ENCODE data around the gene SDF4.

The SDF4 gene

DNA sequence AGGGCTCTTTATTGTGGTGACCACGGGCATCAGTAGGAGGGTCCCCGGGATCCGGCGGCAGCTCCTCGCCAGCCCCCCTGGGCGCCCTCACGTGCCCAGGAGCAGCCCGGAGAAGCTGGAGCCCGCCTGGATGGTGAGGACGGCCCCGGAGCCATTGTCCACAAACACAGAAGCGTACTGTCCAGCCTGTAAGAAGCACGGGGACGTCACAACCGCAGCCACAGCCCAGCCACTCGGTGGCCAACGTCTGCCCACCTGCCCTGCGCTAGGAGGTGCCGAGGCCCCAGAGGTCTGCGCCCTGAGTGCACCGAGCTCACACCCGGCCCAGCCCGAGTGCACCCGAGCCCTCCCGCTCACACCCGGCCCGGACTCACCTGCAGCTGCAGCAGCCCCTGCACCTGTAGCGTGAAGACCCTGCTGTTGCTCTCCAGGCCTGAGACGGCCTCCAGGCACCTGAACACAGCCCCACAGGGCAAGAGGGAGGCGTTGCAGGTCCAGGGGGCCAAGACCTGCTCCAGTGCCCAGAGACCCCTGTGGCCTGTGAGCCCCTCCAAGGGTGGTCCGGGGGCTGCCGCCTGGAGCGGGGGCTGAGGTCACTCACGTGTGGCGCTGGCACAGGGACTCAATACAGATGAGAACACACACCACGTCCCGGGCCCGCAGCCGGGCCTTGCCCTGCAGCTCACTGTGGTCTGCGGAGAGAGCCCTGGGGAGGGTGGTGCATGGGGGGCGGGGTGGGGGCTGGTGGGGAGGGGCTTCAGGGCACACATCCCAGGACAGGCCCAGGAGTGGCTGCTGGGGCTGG, 10.9 kb upstream of the SDF4 start:
- DNase-seq (ENCODE audit: low read depth in 3 of 3, low spot score in 1 of 3): no peak

DNA sequence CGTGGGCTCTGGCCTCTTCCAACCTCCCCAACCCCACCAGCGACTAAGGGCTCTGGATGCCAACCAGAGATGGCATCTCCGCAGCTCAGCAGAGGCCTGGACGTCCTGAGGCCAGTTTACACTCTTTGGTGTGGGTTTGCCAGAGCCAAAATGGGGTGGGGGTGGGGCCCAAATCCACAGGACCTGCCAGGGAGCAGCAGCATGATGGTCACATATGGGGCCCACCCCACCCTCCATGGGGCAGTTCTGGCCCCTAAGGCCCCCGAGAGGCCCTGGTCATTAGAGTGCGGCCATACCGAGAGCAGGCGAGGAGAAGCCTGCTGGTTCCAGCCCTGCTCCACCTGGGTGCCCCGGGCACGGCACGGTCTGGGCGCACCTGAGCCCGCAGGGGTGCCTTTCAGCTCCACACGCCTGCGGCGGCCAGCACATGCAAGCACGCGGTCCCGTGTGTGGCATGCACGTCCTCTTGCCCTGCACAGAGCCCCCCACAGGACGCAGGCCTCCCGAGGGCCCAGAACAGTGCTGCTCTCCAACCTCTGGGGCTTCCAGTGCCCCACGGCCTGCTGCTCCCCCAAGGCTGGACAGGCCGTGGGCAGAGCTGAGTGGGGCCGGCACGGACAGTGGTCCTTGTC, 9.9 kb upstream of the SDF4 start:
- no peak for DNase-seq (ENCODE audit: low read depth in 3 of 3, low spot score in 1 of 3)

DNA sequence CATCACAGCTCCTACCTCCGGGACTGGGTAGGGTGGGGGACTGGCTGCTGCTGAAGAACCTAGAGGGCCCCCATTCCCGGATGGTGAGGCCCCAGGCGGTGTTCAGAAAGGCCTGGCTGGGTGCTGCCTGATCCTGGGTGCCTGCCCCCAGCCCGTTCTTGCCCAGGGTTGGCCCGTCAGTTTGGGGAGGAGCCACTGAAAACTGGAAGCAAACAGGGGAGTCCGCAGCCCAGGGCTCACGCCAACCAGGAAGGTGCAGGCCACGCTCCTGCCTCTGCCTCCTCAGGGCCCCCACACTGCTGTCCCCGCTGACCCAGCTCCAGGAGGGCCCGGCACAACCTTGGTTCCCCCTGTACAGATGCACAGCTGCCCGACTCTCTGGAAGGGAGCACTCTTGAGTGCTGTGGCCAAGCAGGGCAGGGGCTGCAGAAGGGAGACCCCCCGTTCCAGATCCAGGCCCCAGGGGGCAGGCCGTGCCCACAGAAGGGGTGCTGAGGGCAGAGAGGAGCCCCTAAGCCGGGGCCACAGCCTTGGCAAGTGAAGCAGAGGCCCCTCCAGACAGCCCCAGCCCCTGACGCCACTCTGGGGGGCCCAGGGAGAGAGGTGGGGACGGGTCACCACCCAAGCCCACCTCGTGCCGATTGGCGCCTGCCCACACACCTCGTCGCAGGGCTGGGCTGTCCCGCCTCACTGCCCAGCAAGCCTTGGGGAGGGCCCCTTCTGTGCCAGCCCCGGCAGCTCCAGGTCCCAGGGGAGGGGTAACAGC, 9.2 kb upstream of the SDF4 start:
- no peak for DNase-seq (ENCODE audit: low read depth in 3 of 3, low spot score in 1 of 3)

DNA sequence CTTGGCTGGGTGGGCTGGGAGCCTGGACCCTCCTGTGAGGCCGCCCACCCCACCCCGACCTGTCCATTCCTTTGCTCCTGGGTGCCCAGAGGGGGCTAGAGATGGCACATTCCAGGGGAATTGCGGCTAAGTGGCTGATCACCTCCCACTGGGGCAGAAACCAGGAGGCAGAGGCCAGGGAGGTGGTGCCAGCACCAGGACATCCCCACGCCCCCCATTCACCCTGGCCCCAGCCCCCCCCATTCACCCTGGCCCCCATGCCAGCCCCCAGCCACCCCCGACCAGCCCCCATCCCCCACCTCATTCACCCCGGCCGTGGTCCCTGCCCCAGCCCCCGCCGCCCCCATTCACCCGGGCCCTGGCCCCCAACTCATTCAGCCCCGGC, 8.5 kb upstream of the SDF4 start:
- DNase-seq (ENCODE audit: low read depth in 3 of 3, low spot score in 1 of 3): no peak

DNA sequence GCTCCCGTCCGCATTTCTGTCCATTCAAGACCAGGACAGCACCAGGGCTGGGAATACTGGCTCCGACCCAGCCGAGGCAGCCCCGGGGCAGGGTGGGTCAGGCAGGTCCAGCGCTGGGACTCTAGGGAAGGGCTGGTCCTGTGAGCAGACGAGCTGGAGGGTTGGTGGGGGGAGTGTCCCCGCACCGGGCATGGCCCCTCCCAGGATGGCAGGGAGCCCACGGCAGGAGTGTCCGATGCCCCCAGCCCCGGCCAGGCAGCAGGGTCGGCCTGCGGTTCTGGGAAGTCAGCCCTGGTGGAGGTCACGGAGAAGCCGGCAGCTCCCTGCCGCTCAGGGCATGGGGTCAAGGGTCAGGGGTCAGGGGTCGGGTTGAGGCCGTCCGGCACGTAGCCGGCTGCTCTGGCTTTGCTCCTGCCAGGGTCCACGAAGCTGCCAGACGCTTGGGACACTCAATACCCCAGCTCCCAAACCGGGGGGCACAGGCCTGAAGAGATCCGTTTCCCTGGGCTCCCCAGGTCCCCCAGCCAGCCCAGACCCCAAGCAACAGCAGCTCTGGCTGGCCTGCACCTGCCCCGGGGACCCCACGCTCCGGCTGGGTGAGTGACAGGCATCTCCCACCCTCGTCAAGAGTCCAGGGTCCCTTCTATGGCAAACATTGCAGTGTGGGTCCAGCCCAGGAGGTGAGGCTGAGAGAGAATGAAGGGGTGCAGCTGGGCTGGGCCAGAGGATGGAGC, 8.0 kb upstream of the SDF4 start:
- DNase-seq (ENCODE audit: low read depth in 3 of 3, low spot score in 1 of 3): no peak

DNA sequence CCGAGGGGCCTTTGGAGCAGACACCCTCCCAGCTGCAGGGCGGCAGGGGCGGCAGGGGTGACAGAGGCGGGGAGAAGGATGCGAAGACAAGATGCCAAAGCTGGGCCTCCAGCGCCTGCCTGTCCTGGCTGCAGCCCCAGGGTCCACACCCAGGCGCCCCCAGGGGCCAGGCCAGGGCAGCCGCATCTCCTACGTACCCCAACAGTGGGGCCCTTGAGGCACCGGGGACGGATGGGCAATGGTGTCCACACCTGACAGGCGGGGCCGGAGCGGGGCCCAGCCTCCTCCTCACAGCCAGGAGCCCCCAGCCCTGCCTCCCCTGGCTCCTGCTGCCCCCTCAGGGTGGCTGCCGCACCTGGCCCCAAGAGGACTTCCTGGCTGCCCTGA, 7.4 kb upstream of the SDF4 start:
- DNase-seq (ENCODE audit: low read depth in 3 of 3, low spot score in 1 of 3): no peak

DNA sequence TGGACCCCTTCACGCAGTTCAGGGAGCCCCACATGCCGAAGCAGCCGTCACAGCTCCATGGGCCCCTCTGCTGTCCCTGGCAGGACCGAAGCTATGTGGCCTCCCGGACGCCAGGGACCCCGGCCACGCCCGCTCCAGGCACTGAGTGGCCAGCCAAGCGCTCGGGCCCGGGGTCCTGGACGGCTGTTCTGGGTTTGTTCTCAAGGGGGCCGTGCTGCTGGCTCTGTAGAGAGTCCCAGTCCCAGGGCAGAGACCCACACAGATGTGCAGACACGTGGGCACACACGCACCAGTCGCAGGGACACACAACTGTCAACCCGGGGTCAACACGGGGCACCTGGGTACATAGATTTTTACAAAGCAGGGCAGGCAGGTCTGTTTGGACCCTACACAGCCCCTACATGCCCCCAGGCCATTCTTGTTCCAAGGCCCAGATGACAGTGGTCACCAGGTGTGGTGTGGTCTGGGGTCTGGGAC, 6.9 kb upstream of the SDF4 start:
- DNase-seq (ENCODE audit: low read depth in 3 of 3, low spot score in 1 of 3): no peak

DNA sequence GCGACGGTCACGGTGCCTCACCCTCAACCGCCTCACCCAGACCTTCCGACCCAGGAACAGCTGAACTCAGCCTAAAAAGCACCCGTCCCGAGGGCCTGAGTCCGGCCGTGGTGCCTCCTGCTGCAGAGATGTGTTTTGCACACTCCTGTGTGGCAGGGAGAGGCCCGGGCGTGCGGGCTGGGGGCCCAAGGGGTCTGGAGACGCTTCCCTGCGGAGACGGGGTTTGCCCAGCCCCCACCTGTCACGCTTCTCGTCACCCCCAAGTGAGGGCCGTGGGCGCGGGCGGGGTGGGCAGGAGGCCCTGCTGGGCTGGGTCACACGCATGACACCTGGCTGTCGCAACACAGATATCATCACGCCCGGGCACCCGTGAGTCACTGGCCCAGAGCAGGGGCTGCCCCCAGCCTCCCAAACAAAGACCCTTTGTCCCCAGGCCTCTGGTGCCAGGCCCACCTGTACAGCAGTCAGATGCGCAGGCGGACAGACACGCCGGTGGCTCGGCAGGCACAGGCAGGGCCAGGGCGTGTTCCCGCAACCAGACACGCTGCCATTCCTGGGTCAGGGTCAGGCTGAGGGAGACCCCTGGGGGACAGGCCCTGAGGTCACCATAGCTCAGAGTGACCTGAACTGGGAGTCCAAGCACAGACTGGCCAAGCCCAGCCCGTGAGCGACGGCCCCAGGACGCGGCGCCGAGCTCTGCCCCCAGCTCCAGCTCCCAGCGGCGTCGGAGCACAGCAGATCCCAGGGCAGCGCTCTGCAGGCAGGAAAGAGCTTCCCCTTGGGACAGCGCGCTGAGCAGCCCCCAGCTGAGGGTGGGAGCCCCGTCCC, 6.3 kb upstream of the SDF4 start:
- no peak for DNase-seq (ENCODE audit: low read depth in 3 of 3, low spot score in 1 of 3)

DNA sequence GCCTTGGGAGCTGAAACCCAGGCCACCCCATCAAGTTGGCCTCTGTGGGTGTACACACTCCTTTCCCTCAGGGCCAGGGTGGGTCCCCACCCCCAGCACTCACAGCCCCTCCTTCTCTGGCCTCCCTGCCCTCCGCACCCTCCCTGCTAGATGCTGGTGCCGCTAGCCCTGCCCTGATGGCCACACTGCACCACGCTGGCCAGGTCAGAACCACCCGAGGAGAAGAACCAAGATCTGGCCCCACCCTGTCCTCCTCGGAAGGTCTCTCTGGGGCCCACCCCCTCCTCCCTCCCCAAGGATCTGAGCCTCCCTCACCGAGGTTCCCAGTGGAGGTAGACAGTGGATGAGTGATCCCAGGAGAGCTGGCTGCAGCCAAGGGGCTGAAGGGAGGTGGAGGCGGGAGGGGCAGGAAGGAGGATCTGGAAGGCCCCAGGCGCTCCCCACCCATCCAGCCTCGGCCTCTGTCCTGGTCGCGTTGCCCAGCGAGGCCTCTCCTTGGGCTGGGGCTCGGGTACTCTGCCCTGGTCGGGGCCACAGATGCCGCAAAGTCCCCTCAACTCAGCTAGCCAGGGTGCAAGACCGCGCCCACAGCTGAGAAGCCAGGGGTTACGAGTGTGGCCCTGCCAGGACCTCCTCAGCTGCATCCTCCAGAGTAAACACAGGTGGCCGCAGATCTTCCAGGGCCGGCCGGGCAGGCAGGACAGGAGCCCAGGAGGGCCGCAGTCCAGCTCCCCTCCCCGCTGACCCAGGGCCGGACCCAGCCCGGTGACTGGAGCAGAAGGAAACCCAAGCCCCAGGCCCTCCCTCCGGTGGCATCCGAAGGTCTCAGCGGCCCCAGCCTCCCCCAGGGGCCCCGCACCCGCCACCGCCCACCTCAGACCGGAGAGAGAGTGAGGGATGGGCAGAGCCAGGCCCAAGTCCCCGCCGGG, 5.4 kb upstream of the SDF4 start:
- DNase-seq (ENCODE audit: low read depth in 3 of 3, low spot score in 1 of 3): no peak

DNA sequence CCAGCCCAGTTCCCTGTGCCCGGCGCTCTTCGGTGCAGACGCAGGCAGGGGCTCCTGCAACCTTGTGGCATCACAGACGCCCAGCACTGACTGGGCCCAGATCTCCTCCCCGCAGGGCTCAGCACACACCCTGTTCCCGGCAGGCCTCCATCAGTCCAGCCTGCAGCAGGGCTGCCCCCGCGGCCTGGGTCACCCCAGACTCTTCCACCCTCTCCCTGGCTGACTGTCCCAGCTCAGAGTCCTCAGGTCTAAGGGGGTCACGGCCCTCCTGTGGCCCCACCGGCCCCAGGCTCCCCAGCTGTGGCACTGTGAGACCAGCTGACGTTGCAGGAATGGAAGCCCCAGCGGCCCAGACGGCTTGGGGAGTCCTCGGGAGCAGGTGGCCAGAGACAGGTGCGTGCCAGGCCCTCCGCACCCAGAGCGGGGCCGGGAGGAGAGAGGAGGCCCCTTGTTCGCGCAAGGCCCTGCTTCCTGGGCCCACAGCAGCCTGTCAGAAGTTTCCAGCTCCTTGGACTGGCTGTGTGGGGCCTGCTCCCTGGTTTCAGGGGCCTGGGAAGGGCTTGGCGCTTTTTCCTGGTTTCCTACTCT, 4.5 kb upstream of the SDF4 start:
- no peak for DNase-seq (ENCODE audit: low read depth in 3 of 3, low spot score in 1 of 3)

DNA sequence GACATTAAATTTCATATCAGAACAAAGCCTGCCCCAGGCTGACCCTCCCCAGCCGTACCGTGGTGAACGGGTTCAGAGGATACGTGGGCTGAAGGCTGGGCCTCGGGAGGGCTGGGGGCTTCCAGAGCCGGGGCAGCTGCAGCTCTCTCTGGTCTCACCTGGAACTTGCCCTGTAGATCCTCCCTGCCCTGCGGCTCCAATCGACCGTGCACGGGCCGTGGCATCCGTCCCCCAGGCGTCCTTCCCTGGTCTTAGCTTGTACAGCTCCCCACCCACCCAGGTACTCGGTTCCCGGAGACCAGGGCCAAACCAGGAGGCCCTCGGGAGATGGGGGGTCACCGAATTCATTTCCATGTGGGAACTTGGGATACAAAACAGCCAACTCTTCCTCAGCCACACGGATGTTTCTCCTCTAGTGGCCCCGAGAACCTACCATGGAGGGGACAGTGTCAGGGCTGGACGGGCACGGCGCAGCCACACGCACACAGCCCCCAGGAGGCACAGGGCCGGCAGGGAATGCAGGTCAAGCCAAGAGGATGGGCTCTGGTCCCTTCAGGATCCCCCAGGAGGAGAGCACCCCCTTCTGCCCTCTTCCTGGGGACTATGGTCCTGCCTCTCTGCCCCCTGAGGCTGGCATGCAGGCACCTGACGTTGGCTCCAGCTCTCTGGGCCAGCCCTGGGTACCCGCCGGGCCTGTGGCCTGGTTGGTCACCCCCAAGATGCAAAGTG, 3.4 kb upstream of the SDF4 start:
- DNase-seq (ENCODE audit: low read depth in 3 of 3, low spot score in 1 of 3): no peak

DNA sequence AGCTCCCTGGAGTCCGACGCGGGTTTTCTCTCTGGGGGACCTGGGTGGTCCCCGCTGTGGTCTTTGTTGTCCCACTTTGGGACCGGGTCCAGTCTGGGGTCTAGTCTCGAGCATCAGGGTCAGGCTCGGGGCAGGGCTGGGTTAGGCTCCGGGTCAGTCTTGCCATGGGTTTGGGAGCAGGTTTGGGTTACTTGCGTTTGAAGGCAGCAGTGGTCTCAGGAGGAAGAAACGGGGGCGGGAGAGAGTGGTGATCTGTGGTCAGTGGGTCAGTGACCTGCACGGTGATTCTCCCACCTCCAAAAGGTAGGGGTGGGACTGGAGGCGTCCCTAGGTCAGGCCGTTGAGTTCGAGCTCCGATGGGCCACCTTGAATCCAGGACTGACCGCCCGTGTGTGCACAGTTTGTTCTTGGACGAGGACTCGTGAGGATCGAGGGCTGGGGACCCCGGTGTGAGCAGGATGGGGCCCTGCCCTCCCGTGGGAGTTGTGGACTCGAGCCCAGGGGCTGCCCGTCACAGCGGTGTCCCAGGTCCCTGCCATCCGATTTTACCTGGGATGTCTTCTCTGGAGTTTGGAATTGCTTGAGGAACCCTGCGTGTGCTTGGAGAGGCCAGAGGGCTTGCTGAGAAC, 2.5 kb upstream of the SDF4 start:
- DNase-seq (ENCODE audit: low read depth in 3 of 3, low spot score in 1 of 3): no peak

DNA sequence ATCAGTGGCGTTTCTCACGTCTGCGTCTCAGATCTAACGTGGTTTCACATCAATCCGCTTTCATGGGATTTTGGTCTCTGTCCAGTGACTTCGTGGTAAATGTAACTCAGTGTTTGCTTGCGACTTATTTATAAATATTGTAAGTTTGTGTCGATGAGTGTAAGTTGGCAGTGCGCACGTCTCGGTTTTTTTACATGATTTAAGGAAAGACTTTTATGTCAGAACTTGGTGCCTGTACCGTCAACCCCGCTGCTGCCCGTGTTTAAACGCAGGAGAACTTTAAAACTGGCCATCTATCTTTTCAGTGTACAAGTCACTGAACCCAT, 1.7 kb upstream of the SDF4 start:
- DNase-seq (ENCODE audit: low read depth in 3 of 3, low spot score in 1 of 3): no peak

DNA sequence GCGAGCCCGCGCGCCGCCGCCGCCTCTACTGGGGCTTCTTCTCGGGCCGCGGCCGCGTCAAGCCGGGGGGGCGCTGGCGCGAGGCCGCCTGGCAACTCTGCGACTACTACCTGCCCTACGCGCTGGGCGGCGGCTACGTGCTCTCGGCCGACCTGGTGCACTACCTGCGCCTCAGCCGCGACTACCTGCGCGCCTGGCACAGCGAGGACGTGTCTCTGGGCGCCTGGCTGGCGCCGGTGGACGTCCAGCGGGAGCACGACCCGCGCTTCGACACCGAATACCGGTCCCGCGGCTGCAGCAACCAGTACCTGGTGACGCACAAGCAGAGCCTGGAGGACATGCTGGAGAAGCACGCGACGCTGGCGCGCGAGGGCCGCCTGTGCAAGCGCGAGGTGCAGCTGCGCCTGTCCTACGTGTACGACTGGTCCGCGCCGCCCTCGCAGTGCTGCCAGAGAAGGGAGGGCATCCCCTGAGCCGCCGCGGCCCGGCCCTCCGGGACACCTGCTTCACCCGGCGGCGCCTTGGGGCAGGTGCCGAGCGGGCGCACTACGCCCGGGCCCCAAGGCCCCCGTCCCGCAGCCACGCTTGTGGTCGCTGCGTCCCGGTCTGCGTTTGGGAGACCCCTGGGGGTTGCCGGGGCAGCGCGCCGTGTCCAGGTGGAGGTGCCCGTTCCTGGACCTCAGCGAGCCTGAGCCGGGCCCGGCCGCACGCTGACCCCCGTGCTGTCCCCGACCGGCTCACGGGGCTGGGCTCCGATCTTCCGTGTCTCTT, 1.2 kb upstream of the SDF4 start:
- no peak for DNase-seq (ENCODE audit: low read depth in 3 of 3, low spot score in 1 of 3)

DNA sequence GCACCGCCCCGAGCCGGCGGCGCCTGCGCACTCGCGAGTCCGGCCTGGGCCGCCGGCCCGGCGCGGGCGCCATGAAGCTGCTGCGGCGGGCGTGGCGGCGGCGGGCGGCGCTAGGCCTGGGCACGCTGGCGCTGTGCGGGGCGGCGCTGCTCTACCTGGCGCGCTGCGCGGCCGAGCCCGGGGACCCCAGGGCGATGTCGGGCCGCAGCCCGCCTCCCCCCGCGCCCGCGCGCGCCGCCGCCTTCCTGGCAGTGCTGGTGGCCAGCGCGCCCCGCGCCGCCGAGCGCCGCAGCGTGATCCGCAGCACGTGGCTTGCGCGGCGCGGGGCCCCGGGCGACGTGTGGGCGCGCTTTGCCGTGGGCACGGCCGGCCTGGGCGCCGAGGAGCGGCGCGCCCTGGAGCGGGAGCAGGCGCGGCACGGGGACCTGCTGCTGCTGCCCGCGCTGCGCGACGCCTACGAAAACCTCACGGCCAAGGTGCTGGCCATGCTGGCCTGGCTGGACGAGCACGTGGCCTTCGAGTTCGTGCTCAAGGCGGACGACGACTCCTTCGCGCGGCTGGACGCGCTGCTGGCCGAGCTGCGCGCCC, 501 bp upstream of the SDF4 start, which contains the start of gene B3GALT6:
B3GALT6 (plus strand) TSS at position 30 of the 588 bp plus-strand sequence; CDS start at position 72, 42 bp downstream.
- no peak for DNase-seq (ENCODE audit: low read depth in 3 of 3, low spot score in 1 of 3)

DNA sequence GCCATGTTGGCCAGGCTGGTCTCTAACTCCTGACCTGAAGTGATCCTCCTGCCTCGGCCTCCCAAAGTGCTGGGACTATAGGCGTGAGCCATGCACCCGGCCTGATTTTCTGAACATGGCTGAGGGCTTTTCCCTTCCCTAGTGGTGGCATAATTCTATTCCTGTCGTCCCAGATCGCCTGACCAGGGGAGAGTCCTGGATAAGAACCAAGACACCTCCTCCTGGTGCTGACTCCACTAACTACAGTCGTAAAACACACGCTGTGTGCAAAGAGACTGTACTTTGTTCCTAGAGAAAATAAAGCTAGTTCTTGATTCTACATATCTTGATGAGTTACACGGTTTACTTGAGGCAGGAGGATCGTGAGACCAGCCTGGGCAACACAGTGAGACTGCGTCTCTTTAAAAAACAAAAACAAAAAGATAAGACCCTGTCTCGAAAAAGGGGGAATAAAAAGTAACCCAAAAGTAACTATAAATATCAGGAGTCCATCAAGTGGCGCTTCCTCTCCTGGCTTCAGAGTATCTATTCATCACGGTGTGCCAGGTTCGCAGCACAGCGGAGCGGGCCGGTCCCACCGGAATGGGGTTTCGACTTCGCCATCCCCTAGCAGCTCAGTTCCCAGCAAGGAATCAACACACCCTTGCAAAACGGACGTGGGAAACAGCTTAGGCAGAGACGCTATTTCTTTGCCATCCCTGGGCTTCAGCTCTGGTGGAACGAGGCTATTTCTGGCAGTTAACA, 973 bp downstream of the SDF4 start:
- DNase-seq (ENCODE audit: low read depth in 3 of 3, low spot score in 1 of 3): no peak

Measured in stimulated activated CD4-positive, alpha-beta T cell treated with anti-CD3 and anti-CD28 coated beads, TNF-alpha, amount 100 ng/mL, for 1 hour (primary cell).